Neural cell (in vitro differentiated cells): Measurements from ENCODE around the gene CACNA2D2.

Experiments
- EP300 ChIP-seq: fragments of 450-650 bp; conservative IDR thresholded peaks from 2 replicates; pipeline ENCODE4 v1.6.1; 2014; ENCODE audit warnings: antibody characterized with exemption, mild to moderate bottlenecking, moderate library complexity; ENCODE audit not compliant: poor library complexity, severe bottlenecking
- TF ChIP-seq, protein P1 (sequence below): fragments of 450-650 bp; IDR thresholded peaks from 2 replicates; pipeline ENCODE4 v1.5.1; 2014; ENCODE audit warnings: antibody characterized with exemption, mild to moderate bottlenecking, moderate library complexity; ENCODE audit not compliant: poor library complexity, severe bottlenecking

DNA sequence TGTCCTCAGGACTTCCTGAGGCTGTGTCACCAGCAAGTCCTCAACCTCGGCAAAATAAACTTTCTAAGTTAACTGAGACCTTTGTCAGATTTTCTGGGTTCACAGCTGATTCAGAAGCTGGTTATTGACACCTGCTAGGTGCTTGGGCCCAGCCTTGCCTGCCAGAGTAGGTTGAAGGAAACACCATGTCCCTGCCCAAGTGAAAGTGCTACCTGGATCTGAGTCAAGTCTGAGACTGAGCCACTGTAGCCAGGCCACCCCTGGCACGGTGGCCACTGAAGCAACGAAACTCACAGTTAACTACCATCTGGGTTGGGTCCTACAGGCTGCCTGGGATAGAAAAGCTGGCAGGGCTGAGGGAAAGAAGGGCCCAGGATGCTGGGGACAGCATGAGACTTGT lies 189.1 kb downstream of the CACNA2D2 start:
- TF ChIP-seq, protein P1, sequence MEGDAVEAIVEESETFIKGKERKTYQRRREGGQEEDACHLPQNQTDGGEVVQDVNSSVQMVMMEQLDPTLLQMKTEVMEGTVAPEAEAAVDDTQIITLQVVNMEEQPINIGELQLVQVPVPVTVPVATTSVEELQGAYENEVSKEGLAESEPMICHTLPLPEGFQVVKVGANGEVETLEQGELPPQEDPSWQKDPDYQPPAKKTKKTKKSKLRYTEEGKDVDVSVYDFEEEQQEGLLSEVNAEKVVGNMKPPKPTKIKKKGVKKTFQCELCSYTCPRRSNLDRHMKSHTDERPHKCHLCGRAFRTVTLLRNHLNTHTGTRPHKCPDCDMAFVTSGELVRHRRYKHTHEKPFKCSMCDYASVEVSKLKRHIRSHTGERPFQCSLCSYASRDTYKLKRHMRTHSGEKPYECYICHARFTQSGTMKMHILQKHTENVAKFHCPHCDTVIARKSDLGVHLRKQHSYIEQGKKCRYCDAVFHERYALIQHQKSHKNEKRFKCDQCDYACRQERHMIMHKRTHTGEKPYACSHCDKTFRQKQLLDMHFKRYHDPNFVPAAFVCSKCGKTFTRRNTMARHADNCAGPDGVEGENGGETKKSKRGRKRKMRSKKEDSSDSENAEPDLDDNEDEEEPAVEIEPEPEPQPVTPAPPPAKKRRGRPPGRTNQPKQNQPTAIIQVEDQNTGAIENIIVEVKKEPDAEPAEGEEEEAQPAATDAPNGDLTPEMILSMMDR = no peak
- no peak for TF ChIP-seq EP300
